ENCODE data around the gene FSCN2. TPM values are rescaled to one million over a fixed set of nuclear protein-coding genes. Genes with fewer than 3 reads are reported as not detected.

FSCN2 gene
- total and polyA plus RNA-seq, 2 donors from 2014 or later = 0.26 to 3.8 TPM

GRCh38 chr17:81572563-81573168, 44.5 kb downstream of the FSCN2 start:
- no peak overlapping the region for H3K9ac ChIP-seq (ENCODE audit: low read length in 3 of 3)
- no peak overlapping the region for H3K27ac ChIP-seq (ENCODE audit: low read depth in 2 of 2, low read length in 2 of 2)
- peak in 1 of 5 donors; percentile 23 for DNase-seq
- no peak overlapping the region for H3K4me3 ChIP-seq (ENCODE audit: low read length in 3 of 3)
- H3K36me3 ChIP-seq (ENCODE audit: control insufficient read depth in 2 of 3, insufficient read depth in 3 of 3, low read length in 3 of 3) = peaks cover 13 to 55% (median 35%) of the 10 kb centered on the region in 3 donors
- no peak for TF ChIP-seq CTCF (IDR thresholded peaks at IDR 0.05; ENCODE audit: borderline replicate concordance, extremely low read depth, insufficient read depth)
- H3K4me1 ChIP-seq (ENCODE audit: control insufficient read depth in 2 of 3, insufficient read depth in 2 of 3, low read depth in 1 of 3, low read length in 3 of 3) = peaks cover under 1 to 11% (median 3%) of the 10 kb centered on the region in 3 donors
- no peaks in the 10 kb centered on the region for H3K27me3 ChIP-seq (ENCODE audit: control insufficient read depth, insufficient read depth, low read length)
- intact Hi-C loops (cut with DNase I) = no loop called here
- no peaks in the 10 kb centered on the region for H3K9me3 ChIP-seq (ENCODE audit: control insufficient read depth in 2 of 3, insufficient read depth in 1 of 3, low read length in 3 of 3)
- no peak for FAIRE-seq

- Histone ChIP-seq H3K27me3 (ENCODE audit: control insufficient read depth, insufficient read depth, low read length) (no peaks in the 10 kb centered on the region), H3K4me1 (ENCODE audit: control insufficient read depth in 2 of 3, insufficient read depth in 2 of 3, low read depth in 1 of 3, low read length in 3 of 3) (peaks cover 0 to 7% (median 0%) of the 10 kb centered on the region in 3 donors), H3K4me3 (ENCODE audit: low read length in 3 of 3) (no peak overlapping the region), H3K36me3 (ENCODE audit: control insufficient read depth in 2 of 3, insufficient read depth in 3 of 3, low read length in 3 of 3) (peaks cover 7 to 43% (median 26%) of the 10 kb centered on the region in 3 donors), H3K27ac (ENCODE audit: low read depth in 2 of 2, low read length in 2 of 2) (no peak overlapping the region), H3K9ac (ENCODE audit: low read length in 3 of 3) (no peak overlapping the region), H3K9me3 (ENCODE audit: control insufficient read depth in 2 of 3, insufficient read depth in 1 of 3, low read length in 3 of 3) (no peaks in the 10 kb centered on the region)
- DNase-seq = peak in 2 of 5 donors; percentile 43 to 64
- no peak for TF ChIP-seq CTCF (IDR thresholded peaks at IDR 0.05; ENCODE audit: borderline replicate concordance, extremely low read depth, insufficient read depth)
- no peak for FAIRE-seq
- intact Hi-C loops (cut with DNase I) = no loop called here
Measured at GRCh38 chr17:81573794-81574642, 45.8 kb downstream of the FSCN2 start.

GRCh38 chr17:81574643-81574956, 46.4 kb downstream of the FSCN2 start:
- TF ChIP-seq CTCF (IDR thresholded peaks at IDR 0.05; ENCODE audit: borderline replicate concordance, extremely low read depth, insufficient read depth) = no peak
- H3K9me3 ChIP-seq (ENCODE audit: control insufficient read depth in 2 of 3, insufficient read depth in 1 of 3, low read length in 3 of 3) = no peaks in the 10 kb centered on the region
- no peak overlapping the region for H3K4me3 ChIP-seq (ENCODE audit: low read length in 3 of 3)
- no peak for DNase-seq
- no peak overlapping the region for H3K9ac ChIP-seq (ENCODE audit: low read length in 3 of 3)
- peaks cover 6 to 37% (median 25%) of the 10 kb centered on the region in 3 donors for H3K36me3 ChIP-seq (ENCODE audit: control insufficient read depth in 2 of 3, insufficient read depth in 3 of 3, low read length in 3 of 3)
- peaks cover 0 to 7% (median 0%) of the 10 kb centered on the region in 3 donors for H3K4me1 ChIP-seq (ENCODE audit: control insufficient read depth in 2 of 3, insufficient read depth in 2 of 3, low read depth in 1 of 3, low read length in 3 of 3)
- no peak overlapping the region for H3K27ac ChIP-seq (ENCODE audit: low read depth in 2 of 2, low read length in 2 of 2)
- H3K27me3 ChIP-seq (ENCODE audit: control insufficient read depth, insufficient read depth, low read length) = no peaks in the 10 kb centered on the region
- intact Hi-C loops (cut with DNase I) = no loop called here
- FAIRE-seq = no peak

Measured in kidney (tissue), 14 donors.